Glutamatergic neuron (in vitro differentiated cells): ENCODE results near the gene EIF5A. TPM values are rescaled to one million over a fixed set of nuclear protein-coding genes. Genes with fewer than 3 reads are reported as not detected.
A peak's percentile ranks its signal among the peaks of the same experiment; 100 is the strongest.

Experiments
- DNase-seq: peaks from one replicate; pipeline ENCODE4 v3.0.0; 2022
- H3K27ac Mint-ChIP-seq: one replicate; pipeline ENCODE4 v1.8.0; 2020; ENCODE audit warnings: mild to moderate bottlenecking, mixed read lengths, inconsistent platforms; ENCODE audit not compliant: unreplicated experiment
- H3K27me3 Mint-ChIP-seq: one replicate; pipeline ENCODE4 v1.8.0; 2020; ENCODE audit warnings: mild to moderate bottlenecking, moderate library complexity, mixed read lengths, inconsistent platforms; ENCODE audit not compliant: unreplicated experiment
- H3K36me3 Mint-ChIP-seq: one replicate; pipeline ENCODE4 v1.8.0; 2020; ENCODE audit warnings: mild to moderate bottlenecking, mixed read lengths, inconsistent platforms; ENCODE audit not compliant: unreplicated experiment
- H3K4me1 Mint-ChIP-seq: one replicate; pipeline ENCODE4 v1.8.0; 2020; ENCODE audit warnings: mild to moderate bottlenecking, low read depth, mixed read lengths, inconsistent platforms; ENCODE audit not compliant: unreplicated experiment
- H3K4me3 Mint-ChIP-seq: one replicate; pipeline ENCODE4 v1.8.0; 2020; ENCODE audit warnings: mild to moderate bottlenecking, mixed read lengths, inconsistent platforms; ENCODE audit not compliant: unreplicated experiment
- H3K9me3 Mint-ChIP-seq: one replicate; pipeline ENCODE4 v1.8.0; 2020; ENCODE audit warnings: mild to moderate bottlenecking, moderate library complexity, mixed read lengths, inconsistent platforms; ENCODE audit not compliant: unreplicated experiment
- CTCF ChIP-seq: fragments of 200-600 bp; sonication (generic); IDR thresholded peaks from one replicate; pipeline ENCODE4 v1.5.0; 2021; ENCODE audit not compliant: partially characterized antibody, unreplicated experiment
- total RNA-seq: library from RNA; stranded (reverse); fragmentation: NEBNext Ultra II Directional; extraction: Animal tissue kit (Norgen Biotek cat#: 25700); gene quantifications from one replicate; pipeline ENCODE4 v1.2.1, GENCODE V29; 2021; ENCODE audit not compliant: unreplicated experiment

Gene EIF5A
- total RNA-seq, 1 donor from 2014 or later, result 347 TPM

GRCh38 chr17:7317161-7317803 lies 9.9 kb downstream of the EIF5A start:
- TF ChIP-seq CTCF, result no peak
- Mint-ChIP-seq H3K27ac (no peak overlapping the region), H3K4me3 (no peak overlapping the region), H3K36me3 (no peaks in the 10 kb centered on the region), H3K27me3 (peaks cover 8% of the 10 kb centered on the region), H3K4me1 (peaks cover 9% of the 10 kb centered on the region), H3K9me3 (peaks cover 10% of the 10 kb centered on the region)
- DNase-seq, result no peak

DNA sequence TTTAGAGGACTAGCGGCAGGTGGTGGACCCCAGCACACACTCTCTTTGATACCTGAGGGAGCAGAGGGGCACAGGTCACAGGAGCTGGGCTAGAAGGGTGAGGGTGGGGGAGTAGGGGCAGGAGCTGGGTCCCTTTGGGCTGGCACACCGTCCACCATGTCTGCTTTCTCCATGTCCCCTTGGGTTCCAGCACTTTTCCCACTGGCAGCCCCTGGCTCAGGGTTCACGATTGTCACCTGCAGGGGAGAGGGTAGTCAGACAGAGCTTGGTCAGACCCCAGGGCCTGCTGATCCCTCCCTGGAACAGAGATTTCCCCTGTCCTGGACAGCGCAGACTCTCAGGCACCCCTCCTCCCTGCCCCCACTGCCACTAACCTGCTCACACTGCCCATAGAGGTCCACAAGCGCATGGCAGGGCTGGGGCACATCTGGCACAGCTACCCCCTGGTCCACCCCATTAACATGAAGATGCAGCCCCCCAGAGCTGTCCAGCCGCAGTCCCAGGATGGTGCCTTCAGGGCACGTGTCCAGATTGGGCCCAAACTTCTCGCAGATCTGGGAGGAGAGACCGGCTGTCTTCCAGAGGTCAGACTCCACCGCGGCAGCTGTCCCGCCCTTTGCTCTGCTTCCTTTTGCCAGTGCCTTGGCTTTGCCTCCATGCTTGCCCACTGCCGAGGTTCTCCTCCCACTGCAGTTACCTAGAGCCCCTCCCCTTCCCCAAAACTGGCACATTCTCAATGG lies 10.9 kb downstream of the EIF5A start:
- no peak for TF ChIP-seq CTCF
- Mint-ChIP-seq H3K9me3 (peaks cover 10% of the 10 kb centered on the region), H3K36me3 (no peaks in the 10 kb centered on the region), H3K4me1 (peaks cover 9% of the 10 kb centered on the region), H3K4me3 (no peak overlapping the region), H3K27me3 (peaks cover 8% of the 10 kb centered on the region), H3K27ac (no peak overlapping the region)
- no peak for DNase-seq

- H3K4me3 Mint-ChIP-seq, result peak overlapping the region; percentile 30
- H3K36me3 Mint-ChIP-seq, result no peaks in the 10 kb centered on the region
- no peak for DNase-seq
- peaks cover 3% of the 10 kb centered on the region for H3K27me3 Mint-ChIP-seq
- H3K4me1 Mint-ChIP-seq, result peaks cover under 1% of the 10 kb centered on the region
- no peak overlapping the region for H3K27ac Mint-ChIP-seq
- H3K9me3 Mint-ChIP-seq, result peaks cover under 1% of the 10 kb centered on the region
- TF ChIP-seq CTCF, result no peak
Measured at GRCh38 chr17:7321466-7321865, 14.0 kb downstream of the EIF5A start.

GRCh38 chr17:7322520-7323194 lies 15.2 kb downstream of the EIF5A start:
- DNase-seq, result no peak
- Mint-ChIP-seq H3K27me3 (peaks cover 2% of the 10 kb centered on the region), H3K4me3 (no peak overlapping the region), H3K9me3 (no peaks in the 10 kb centered on the region), H3K4me1 (no peaks in the 10 kb centered on the region), H3K27ac (no peak overlapping the region), H3K36me3 (no peaks in the 10 kb centered on the region)
- no peak for TF ChIP-seq CTCF
